K562 (cell line): ENCODE results near the gene AURKB. TPM values are rescaled to one million over a fixed set of nuclear protein-coding genes. Genes with fewer than 3 reads are reported as not detected.

Source experiments
- ETS2 ChIP-seq: IDR thresholded peaks from 2 replicates; pipeline ENCODE4 v1.6.1; 2016; ENCODE audit warnings: borderline replicate concordance, missing genetic modification characterization, mild to moderate bottlenecking, moderate library complexity, missing compliant biosample characterization; ENCODE audit not compliant: poor library complexity, severe bottlenecking
- GABPB2 ChIP-seq: fragments of 250-450 bp; sonication (Bioruptor Pico); conservative IDR thresholded peaks from 2 replicates; pipeline ENCODE4 v1.5.1; 2021; ENCODE audit warnings: mild to moderate bottlenecking
- HNRNPUL1 ChIP-seq: fragments of 200-400 bp; formaldehyde crosslinking; IDR thresholded peaks from 2 replicates; pipeline ENCODE4 v1.6.1; 2017; ENCODE audit warnings: low read length
- NFATC3 ChIP-seq: fragments of 450-650 bp; IDR thresholded peaks from 2 replicates; pipeline ENCODE4 v1.6.1; 2017; ENCODE audit warnings: mild to moderate bottlenecking
- REST ChIP-seq, 2 experiments: fragments of 450-650 bp; formaldehyde crosslinking in 1 of 2; IDR thresholded peaks; 2 replicates each; pipeline versions ENCODE4 v1.4.0 to v1.6.1; 2014 to 2020; ENCODE audit warnings: mild to moderate bottlenecking in 2 of 2, borderline replicate concordance in 1 of 2, low read depth in 1 of 2
- SLC30A9 ChIP-seq: fragments of 250-450 bp; sonication (Bioruptor Pico); IDR thresholded peaks from 2 replicates; pipeline ENCODE4 v1.8.0; 2022; ENCODE audit warnings: mild to moderate bottlenecking, moderate library complexity
- SMAD1 ChIP-seq: fragments of 150-350 bp; IDR thresholded peaks from 2 replicates; pipeline ENCODE4 v1.6.1; 2014; ENCODE audit warnings: low read length, low read depth; ENCODE audit not compliant: partially characterized antibody
- VEZF1 ChIP-seq: fragments of 200-800 bp; sonication (Bioruptor generic); IDR thresholded peaks from 2 replicates; pipeline ENCODE4 v1.6.1; 2017; ENCODE audit warnings: missing genetic modification characterization, missing compliant biosample characterization
- ZFP1 ChIP-seq: fragments of 450-650 bp; formaldehyde crosslinking; IDR thresholded peaks from 2 replicates; pipeline ENCODE4 v1.4.0; 2020; ENCODE audit warnings: mild to moderate bottlenecking, mixed read lengths
- ZMIZ1 ChIP-seq, 2 experiments: fragments of 150-350 bp in 1 of 2; IDR thresholded peaks; 2 replicates each; pipeline ENCODE4 v1.6.1; 2012 to 2016; ENCODE audit warnings: low read depth in 2 of 2, low read length in 2 of 2, mild to moderate bottlenecking in 1 of 2, moderate library complexity in 1 of 2
- ZNF717 ChIP-seq: fragments of 250-450 bp; sonication (Bioruptor Pico); IDR thresholded peaks from 2 replicates; pipeline ENCODE4 v1.5.0; 2021
- polyA plus RNA-seq, 8 experiments: library from polyadenylated mRNA; depleted of rRNA in 4 of 8; stranded (reverse) in 5 of 8; unstranded in 3 of 8; fragments of >200 nt; fragmentation: Nextera tagmentation in 2 of 8; fragmentation: Illumina TruSeq in 1 of 8; extraction: Ambion mirVana in 2 of 8; extraction: Trizol in 1 of 8; gene quantifications; 2 replicates each; pipeline versions ENCODE4 v1.2.1 to v1.2.3, GENCODE V29; 2011 to 2014; ENCODE audit warnings: inconsistent platforms in 1 of 8, missing spikeins in 1 of 8
- total RNA-seq, 7 experiments: library from RNA; depleted of rRNA in 6 of 7; stranded (reverse); fragments of >200 nt in 6 of 7; fragmentation: Illumina TruSeq in 2 of 7; extraction: Trizol in 2 of 7; gene quantifications; 2 replicates each; pipeline versions ENCODE4 v1.2.1 to v1.2.3, GENCODE V29; 2011 to 2021; ENCODE audit warnings: low replicate concordance in 1 of 7
- TF ChIP-seq, protein P1 (sequence below): sonication (generic); formaldehyde crosslinking; IDR thresholded peaks from 2 replicates; pipeline ENCODE4 v1.8.1; 2023; ENCODE audit warnings: mild to moderate bottlenecking, missing genetic modification reagents

AURKB gene
- total and polyA plus RNA-seq, 9 of the 15 experiments (the other 6 are each of a cell fraction or from before 2014, with no cell fraction given): 27.2 to 114 (median 74.8) TPM

GRCh38 chr17:8156246-8156992 lies 54.0 kb downstream of the AURKB start (continued):
- no peak for TF ChIP-seq REST (IDR thresholded peaks at IDR 0.05; ENCODE audit: borderline replicate concordance)
- TF ChIP-seq REST (CRISPR knock-in tag; IDR thresholded peaks at IDR 0.05; ENCODE audit: low read depth): no peak
- TF ChIP-seq ZMIZ1 (IDR thresholded peaks at IDR 0.05; ENCODE audit: low read depth in 2 of 2, low read length in 2 of 2): no peak
- TF ChIP-seq ZFP1 (CRISPR knock-in tag): no peak
- no peak for TF ChIP-seq GABPB2 (CRISPR knock-in tag)
- peak; percentile 77 for TF ChIP-seq VEZF1 (CRISPR knock-in tag)
- TF ChIP-seq NFATC3: no peak
- no peak for TF ChIP-seq ZNF717 (CRISPR knock-in tag)
- TF ChIP-seq HNRNPUL1: no peak
- TF ChIP-seq ETS2 (tag): no peak
- no peak for TF ChIP-seq SLC30A9
- TF ChIP-seq SMAD1: no peak
- TF ChIP-seq, protein P1, sequence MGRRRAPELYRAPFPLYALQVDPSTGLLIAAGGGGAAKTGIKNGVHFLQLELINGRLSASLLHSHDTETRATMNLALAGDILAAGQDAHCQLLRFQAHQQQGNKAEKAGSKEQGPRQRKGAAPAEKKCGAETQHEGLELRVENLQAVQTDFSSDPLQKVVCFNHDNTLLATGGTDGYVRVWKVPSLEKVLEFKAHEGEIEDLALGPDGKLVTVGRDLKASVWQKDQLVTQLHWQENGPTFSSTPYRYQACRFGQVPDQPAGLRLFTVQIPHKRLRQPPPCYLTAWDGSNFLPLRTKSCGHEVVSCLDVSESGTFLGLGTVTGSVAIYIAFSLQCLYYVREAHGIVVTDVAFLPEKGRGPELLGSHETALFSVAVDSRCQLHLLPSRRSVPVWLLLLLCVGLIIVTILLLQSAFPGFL: no peak
